ENCODE data around the gene SAP30BP.
A peak's percentile ranks its signal among the peaks of the same experiment; 100 is the strongest.
"Not testable (repeated sequence)": the region's sequence is repeated elsewhere in the genome, so short reads cannot be mapped to it uniquely, and the experiment has no call there.

Gene SAP30BP

DNA sequence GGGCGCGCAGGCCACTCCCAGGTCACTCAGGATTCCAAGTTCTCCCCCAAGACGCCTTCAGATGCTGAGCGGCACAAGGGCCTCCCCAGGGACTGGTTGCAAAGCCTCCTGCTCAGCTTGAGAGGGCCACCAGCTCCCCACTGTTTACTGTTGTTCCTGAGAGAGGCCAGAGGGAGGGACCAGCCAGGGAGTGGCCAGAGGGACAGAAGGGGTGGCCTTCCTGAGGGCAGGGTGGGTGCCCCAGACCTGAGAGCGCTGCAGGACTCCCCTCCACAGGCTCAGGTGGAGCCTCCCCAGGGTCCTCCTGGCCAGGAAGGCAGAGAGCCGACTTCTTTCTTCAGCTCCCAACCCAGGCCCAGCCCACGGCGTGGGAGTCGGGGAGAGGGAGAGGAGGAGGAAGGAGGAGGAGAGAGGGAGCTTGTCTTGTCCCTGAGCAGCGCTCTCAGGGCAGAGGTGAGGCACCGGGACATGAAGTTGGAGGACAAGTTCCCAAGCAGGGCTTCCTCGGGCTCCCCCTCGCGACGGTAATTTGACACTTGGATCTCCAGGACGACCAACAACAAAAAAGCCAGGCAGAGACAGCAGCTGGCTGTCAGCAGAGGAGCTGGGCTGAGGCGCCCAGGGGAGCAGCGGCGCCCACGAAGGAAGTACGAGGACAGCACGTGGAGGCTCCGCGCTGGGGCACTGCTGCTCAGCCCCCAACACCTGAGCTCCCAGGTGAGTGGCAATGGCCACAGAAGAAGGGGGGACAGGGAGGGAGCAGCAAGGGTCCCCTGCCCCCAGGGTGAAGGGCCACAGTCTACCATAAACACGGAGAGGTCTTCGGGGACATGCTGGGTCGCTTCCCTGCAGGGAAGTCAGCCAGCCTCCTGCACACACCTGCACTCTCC is 33.4 kb upstream of the SAP30BP start:
- DNase-seq (ENCODE audit: low spot score) = peak; percentile 97

DNA sequence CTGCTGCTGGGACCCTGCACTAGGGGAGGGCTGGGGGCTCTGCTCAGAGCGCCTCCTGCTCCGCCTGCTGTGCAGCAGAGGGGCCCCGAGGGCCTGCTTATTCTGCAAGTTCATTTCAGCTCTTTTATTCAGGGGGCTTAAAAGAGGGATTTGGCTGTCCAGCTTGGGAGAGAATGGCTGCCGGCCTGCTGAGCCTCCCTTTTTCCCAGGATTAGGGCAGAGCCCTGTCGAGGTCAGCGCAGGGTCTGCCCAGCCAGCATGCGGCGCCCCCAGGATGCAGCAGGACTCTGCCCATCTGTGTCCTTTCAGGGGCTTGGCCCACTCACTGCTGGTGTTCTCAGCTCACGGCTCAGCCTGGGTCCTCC is 32.8 kb upstream of the SAP30BP start:
- no peak for DNase-seq (ENCODE audit: low spot score)

DNA sequence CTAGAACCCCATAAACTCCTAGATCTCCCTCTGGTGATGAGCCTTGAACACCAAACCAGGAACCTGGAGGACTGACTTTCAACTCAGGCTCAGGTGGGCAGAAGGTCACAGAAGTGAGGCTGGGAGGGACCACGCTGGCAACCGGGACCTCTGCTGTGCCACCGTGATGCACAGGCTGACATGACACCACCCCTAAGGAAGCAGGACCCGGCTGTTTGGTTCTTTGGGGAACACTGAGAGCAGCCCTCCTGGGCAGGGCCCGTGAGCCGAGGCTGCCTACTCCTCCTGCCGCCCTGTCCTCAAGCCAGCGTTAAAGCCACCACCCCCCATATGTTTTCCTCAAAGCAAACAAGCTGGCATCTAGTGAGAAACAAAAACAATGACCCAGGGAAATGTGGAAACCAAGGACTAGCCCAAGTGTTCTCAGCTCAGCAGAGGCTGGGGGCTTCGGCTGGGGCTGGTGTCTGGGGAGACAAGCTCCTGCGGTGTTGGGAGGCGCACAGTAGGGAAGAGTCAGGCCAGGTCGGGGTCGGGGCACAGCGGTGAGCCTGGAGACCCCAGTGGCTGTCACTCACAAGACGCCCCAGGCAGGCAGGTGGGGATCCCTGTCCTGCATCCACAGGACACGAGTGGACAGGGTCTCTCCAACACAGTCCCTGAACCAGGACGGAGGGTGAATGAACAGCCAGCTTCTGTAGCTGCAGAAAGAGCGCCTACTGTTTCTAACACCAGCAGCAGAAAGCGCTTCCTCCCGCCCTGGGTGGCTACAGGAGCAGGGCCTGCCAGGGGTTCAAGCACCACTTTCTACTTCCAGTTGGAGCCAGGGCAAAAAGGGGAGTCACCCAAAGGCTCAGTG is 32.2 kb upstream of the SAP30BP start:
- DNase-seq (ENCODE audit: low spot score) = no peak

DNA sequence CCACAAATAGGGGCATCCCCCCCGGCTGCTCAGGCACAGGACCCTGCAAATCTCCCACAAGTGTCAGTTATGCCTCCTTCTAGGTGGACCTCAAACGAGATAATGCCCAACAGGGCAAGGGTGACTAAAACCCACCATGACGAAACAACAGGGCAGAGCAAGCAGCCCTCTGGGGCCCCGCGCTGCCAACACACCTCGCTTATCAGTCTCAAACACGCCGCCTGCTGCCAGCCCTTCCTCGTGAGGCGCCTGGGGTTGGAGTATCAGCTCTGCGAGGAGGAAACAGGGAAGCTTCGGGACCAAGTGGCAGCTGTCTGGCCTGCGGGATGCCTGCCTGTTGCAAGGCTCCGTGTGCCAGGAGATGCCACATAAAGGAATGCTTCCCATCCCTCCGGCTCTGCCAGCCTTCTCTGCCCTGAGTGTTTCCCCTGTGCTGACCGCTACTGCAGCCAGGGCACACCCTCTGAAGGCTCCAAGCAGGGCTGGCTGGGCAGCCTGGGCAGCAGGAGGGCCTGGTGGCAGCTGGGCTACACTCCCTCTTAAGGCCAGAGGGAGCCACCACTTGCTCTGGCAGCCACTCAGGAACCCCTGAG is 31.4 kb upstream of the SAP30BP start:
- no peak for DNase-seq (ENCODE audit: low spot score)

DNA sequence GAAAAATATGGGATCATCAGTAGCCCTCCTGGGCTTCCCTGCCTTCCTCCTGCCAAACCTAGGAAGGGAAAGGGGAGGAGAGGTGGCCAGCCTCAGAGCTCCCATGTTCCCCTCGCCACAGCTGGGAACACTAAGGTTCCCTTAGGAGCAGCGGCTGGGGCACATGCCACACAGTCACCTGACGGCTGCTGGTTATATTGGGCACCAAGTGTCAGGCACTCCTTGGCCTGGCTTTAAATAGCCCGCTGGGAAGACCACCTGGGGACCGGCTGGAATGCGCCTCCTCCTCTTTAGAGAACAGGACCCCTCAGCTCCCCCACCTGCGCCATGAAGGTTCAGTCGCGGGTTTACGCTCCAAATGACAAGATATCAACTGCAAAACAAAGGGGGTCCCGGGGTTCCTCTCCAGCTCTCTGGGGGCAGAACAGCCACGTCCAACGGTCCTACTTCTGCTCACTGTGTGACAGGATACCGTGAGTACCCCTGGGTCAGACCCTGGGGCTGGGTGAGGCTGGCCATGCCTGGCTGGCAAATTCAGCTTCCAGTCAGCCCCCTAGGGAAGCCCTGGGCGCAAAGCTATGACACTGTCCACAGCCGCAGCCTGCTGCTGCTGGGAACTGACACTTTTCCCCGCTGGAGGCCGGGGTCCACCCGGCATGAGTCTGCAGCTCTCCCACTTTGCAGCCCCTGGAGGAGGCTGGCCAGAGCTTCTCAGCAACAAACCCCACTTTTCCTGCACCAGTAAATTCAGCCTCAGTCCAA is 30.6 kb upstream of the SAP30BP start:
- DNase-seq (ENCODE audit: low spot score) = no peak

DNA sequence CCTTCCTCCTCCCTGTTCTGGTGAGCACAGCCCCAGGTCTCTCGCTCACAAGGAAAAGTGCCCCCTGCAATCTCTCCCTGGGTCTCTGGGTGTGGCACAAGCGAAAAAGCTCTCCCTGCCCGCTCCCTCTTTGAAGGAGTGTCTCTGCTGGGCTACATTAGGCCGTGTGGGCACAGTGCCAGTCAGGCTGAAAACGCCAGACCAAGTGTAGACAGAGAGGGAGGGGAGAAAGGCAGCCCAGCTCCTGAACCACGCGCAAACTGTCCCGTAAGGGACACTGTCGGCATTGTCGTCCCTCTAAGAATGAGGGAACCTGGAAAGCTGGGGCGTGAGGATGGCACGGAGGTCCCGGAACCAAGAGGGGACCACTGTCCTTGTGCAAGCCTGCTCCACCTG is 30.0 kb upstream of the SAP30BP start:
- no peak for DNase-seq (ENCODE audit: low spot score)

DNA sequence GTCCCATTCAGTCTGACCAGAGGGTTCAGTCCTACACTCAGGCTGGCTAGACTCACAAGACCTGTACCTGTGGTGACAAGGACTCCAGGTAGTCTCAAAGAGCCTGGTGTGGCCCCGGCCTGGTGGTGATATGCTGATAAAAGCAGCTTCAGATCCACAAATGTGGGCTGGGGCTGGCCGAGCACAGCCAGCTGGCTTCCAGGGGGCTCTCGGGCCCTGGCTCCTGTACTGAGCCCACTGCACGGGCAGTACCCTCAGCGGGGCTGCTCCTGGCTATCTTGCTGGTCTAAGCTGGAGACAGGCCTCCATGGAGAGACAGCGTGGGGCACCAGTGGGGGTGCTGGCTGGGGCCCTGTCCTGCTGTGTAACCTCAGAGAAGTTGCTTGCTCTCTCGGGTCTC is 29.6 kb upstream of the SAP30BP start:
- no peak for DNase-seq (ENCODE audit: low spot score)

DNA sequence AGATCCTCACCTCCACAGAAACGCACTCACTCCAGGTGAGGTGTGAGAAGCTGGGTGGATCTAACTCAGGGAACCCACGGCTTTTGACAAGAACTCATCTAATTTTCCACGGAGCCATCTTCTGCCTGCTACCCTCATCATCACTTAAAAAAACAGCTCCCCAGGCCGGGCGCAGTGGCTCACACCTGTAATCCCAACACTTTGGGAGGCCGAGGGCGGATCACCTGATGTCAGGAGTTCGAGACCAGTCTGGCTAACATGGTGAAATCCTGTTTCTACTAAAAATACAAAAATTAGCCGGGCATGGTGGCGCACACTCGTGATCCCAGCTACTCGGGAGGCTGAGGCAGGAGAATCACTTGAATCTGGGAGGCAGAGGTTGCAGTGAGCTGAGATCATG is 29.1 kb upstream of the SAP30BP start:
- DNase-seq (ENCODE audit: low spot score) = not testable (repeated sequence)

DNA sequence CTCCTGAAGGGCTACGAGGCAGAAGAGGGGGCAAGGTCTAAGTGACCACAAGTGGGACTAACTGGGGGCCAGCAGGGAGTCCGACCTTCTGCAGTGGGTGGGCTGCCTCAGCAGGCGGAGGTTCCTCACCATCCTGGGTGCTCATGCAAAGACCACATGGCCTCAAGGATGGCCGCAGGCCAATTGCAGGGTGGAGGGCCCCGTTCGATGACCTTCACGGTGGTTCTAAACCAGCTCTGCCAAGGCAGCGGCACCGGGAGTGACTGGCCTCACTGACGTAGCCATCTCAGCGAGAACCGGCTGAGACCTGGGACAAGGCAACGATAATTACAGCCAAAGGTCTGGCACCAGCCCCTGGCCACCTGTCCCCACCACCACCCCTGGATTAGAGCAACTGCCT is 28.2 kb upstream of the SAP30BP start:
- DNase-seq (ENCODE audit: low spot score) = no peak

DNA sequence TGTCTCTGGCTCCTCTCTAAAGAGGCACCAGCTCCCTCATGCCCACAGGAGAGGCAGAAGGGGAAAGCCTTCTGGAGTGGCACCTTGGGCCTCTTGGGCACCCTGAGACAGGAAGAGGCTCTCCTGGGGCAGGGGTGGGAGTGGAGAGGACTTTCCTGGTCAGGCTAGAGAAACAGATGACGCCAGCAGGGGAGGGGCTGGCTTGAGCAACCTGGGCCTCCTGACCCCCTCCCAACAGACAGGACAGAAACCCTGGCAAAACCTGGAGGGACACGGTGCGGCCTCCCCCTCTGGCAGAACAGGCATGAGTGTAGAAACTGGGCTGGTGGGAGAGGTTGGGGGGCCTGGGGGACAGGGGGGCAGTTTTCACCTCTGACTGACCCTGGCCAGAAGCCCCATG is 27.8 kb upstream of the SAP30BP start:
- DNase-seq (ENCODE audit: low spot score) = no peak

DNA sequence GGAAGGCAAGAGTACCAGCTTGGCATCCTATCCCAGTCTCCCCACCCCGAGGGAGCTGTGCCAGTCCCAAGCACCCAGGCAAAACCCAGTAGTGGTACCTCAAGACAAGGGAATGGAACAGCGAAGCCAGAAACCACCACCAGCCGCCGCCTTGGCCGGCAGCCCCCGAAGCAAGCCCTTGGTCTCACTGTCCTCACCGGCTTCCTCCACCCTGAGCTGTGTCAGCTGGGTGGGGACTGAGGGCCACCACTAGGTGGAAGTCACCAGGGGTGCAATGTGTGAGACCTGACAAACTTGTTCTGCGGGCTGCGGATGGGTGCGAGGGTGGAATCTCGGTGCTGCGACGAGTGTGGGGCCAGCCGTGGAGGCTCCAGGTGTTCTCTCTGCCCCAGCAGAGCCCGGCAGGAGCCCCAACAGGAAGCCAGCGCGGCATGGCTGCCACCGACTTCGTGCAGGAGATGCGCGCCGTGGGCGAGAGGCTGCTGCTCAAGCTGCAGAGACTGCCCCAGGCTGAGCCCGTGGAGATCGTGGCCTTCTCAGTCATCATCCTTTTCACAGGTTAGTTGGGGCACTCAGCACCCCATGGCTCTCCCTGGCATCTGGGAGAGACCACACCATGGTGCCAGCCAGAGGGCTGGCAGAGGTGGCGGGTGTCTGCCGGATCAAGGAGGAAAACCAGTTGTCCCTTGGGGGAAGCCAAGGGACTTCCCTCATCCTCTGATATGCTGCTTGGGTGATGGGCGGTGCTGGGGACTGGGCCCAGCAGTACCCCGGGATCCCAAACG is 27.2 kb upstream of the SAP30BP start:
- DNase-seq (ENCODE audit: low spot score) = no peak

DNA sequence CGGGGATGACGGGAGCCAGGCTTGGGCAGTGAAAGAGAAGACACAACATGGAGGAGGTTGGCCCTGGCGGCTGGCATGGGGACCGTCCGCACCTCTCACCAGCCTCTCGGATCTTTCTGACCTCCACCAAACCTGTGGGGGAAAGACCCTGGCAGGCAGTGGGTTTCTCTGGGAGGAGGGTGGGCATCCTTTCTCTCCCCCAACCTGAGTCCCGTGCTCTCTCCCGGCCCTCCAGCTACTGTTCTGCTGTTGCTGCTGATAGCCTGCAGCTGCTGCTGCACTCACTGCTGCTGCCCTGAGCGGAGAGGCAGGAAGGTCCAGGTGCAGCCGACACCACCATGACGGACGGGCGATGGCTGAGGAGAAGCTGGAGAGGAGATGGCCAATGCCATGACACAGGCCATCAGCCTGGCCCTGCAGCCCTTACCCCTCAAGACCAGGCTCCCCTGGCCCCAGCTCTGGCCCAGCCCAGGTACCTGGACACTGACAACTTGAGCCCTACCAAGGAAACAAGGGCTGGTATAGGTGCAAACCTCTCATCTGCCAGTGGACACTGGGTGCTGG is 26.5 kb upstream of the SAP30BP start:
- DNase-seq (ENCODE audit: low spot score) = no peak

DNA sequence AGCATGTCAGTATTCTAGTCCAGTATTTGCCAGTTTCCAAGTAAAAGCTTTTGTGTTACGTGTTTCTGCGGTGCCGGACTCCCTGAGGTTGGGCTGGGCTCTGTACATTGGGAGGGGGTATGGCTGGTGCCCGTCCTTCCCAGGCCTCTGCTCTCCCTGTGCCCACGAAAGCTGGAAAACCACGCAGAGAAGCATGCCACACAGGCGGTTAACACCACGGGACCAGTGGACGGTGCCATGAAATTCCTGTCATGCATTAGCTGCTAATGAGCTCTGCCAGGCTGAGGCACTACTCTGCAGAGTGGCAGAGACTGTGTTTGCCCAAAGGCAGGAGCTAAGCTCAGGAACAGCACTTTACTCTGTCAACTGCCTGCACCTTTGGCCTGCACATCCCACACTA is 25.8 kb upstream of the SAP30BP start:
- DNase-seq (ENCODE audit: low spot score) = no peak

DNA sequence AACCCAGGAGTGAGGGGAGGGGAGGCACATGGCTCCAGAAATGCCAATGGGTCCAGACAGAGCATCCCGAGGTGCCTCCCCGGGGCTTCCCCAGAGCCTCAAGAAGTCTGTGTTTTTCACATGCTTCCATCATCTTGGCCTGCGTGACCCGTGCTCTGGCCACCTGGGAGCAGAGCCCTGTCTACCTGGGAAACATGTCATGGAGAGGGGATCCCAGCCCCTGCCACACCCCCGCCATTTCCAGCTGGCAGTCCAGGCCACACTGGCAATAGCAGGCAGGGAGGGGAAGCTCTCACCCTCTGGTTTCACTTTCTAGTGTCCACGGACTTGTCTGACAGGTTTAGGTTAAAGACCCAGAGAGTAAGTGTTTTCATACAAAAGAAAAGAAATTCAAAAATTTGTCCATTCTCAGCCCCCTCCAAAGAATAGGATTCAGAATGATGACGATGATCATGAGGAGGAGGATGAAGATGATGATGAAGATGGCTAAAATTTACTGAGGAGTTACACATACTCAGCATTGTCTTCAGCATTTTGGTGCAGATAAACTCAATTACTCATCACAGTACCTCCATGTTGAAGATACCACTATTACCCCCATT is 24.9 kb upstream of the SAP30BP start:
- DNase-seq (ENCODE audit: low spot score) = no peak

DNA sequence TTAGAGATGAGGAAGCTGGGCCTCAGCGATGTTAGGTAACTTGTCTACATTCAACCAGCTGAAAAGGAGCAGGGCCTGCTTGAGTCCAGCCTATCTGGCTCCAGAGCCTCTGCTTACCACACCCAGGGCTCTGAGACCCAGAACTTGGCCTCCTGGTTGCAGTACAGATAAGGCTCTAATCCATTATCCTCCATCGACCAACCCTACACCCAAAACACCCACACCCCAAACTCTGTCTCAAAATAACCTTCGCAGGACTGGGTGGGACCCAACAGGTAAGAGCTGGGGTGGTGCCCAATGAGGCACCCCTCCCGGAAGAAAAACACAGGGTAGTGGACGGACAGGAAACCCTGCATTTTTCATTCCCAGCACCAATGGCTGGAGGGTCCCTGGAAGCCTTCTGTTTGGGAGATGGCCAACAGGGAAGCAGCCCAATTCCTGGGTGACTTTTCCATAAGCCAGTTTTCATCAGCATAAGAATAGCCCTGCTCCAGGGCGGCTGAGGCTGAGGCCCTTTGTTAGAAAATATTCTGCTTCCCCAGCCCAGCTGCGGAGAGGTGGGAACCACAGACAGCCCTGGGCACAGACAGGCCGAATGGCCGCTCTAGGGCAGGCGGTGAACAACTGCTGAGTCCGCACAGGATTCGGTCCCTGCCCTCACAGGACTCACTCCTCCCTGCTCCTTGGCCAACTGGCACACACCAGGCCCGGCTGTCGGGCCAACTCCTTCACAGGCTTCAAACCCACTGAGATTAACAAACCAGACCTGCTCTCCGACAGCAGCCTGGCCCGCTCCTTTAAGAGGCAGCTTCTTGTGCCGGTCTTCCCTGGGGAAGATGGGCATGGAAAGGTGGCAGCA is 24.1 kb upstream of the SAP30BP start:
- DNase-seq (ENCODE audit: low spot score) = no peak

DNA sequence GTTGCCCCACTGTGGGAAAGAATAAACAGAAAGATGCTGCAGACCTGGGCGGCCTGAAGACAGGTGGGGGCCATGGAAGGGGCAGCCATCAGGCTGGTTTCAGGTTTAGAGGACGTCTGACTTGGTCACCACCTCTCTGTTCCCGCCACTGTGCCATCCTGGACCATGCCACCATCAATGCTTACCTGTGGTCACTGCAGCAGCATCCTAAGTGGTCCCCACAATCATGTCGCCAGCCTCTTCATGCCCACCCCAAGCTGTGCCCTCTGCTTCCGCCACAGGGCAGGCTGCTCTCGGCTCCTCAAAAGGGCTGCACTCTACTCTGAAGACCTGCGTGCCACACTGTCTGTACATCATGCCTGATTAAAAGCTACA is 23.5 kb upstream of the SAP30BP start:
- DNase-seq (ENCODE audit: low spot score) = no peak

DNA sequence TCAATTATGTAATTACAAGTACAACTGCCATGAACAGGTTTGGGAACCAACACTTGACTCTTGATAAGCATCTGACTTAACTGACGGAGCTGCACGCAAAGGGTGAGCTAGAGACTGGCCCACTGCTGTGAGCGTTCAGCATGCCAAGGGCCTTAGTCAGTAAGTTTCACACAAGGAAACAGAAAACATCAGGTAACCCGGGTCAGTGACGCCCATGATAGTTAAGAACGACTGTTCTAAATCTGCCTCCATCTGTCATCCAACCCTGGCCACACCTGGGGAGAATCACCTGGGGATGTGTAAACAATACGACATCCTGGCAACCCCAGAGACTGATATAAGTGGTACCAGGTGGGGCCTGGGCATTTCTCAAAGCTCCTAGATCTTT is 21.6 kb upstream of the SAP30BP start:
- no peak for DNase-seq (ENCODE audit: low spot score)

DNA sequence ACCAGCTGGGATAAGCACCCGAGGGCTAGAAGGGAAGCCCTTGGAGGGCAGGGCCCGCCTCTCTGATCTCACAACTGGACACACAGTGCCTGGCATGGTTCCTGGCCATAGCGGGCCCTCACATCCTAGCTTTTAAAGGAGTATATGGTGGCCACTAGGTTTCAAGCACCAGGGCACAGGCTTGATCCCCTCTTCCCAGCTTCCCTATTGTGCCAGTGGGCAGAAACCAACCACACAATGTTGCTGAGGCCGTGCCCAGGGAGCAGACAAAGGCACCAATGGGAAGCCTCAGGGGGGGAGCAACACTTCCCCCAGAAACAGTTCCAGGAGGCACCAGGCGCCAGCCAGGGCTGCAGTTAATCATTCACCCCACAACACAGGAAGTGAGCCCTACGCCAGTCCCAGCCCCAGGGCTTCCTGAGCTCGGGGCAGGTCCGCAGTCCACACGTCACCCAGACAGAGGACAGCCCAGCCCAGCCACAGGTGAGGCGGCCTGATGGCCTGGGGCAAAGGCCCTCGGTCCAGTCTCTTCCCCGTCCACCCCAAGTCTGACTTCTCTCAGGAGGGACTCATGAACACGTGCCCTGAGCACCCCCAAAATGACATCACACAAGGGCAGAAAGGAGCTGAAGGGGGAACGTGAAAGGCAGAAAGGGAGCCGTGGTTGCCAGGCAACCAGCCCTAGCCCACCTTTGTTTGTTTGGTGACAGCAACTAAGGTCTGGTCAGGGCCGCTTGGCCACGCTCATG is 21.1 kb upstream of the SAP30BP start:
- no peak for DNase-seq (ENCODE audit: low spot score)

DNA sequence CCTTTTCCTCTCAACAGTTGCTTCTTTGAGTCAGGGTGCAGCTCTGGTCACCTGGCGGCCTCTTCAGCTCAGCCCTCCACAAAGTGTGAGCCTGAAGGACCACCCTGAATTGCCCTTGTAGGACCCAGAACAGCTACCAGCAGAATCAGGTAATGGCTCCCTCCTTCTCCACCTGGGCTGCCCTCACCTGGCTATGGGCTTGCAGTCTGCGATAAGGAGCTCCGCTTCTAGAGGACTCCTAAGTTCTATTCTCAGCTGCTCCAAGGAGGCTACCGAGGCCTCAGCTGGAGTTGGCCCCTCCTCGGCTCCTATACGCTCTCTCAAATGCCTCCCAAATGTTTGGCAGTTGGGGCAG is 20.5 kb upstream of the SAP30BP start:
- no peak for DNase-seq (ENCODE audit: low spot score)

Data from D341Med (cell line).